ENCODE measurements around the gene EEF1AKMT2.

Gene EEF1AKMT2

GRCh38 chr10:124737221-124737620 is 54.5 kb downstream of the EEF1AKMT2 start:
- no peak for DNase-seq (ENCODE audit: low read depth)

GRCh38 chr10:124736491-124737136 is 55.1 kb downstream of the EEF1AKMT2 start:
- DNase-seq (ENCODE audit: low read depth), result no peak

DNA sequence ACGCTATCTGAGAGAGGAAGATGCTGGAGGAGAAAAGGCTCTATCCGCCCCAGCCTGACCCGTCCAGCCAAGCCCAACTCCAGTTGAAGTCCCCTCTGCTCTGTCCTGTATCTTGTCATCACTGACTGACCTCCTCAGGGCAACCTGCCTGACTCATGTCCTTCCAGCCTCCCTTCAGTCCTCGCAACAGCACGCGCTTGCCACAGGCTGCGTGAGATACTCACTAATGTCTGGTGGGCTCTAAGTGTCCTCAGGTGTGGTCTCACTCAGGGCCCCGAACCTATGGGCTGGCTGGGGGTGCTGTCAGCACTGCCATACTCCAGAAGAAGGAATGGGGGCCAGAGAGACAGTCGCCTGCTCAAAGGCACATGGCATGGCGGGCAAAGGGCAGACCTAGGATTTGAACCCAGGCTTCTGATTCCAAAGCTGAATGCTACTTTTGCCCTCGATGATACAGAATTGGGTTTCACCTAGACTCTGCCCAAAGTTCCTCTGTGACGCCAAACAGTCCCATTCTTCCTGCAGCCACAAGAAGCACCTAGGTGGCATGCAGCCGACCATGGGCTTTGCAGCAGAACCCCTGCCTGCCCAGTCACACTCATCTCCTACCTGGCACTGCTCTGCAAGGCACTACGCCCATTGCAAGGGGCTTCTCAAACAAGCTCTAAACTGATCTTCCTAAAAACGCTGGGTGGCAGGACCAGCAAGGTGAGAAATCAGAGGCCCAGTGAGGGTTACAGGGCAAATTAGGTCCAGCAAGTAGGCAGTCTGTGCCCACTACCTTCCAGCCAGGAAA is 56.0 kb downstream of the EEF1AKMT2 start:
- no peak for DNase-seq (ENCODE audit: low read depth)

DNA sequence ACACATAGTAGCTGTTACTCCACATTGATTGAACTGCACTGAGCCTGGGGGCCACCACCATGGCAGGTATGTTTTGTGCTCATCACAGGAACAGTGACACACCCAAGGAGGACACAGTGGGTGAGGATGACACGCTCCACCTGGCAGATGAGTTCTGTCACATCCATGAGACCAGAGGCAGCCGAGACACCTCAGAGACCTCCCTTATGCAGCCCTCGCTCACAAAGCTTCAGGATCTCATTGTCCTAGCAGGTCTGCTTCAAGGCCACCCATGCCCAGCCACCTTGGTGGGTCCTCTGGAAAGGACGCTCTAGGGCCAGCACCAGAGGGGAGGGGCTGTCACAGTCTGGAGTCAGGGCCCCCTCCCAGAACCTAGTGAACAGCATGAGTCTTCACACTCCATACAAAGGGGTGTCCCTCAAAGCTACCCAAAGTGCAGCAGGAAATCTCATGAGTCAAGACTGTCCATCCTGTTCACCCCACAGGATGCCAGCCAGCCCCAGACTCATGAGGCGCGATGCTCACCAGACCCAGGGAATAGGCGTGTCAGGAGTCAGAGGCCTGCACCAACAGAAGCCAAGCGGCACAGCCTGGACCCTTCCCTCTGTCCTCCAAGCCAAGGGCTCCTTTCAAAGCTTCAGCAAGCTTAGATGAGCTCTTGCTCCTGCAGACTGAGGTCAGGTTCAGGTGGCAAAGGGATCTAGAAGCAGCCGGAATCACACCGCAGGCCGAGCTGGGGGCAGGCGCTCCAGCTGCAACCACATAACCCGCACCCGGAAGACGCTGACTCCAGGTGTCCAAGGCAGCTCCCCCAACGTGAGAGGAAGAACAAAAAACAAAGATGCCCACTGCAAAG is 57.1 kb downstream of the EEF1AKMT2 start:
- DNase-seq (ENCODE audit: low read depth), result no peak

- DNase-seq (ENCODE audit: low read depth), result no peak
Observed at GRCh38 chr10:124733571-124734245, 58.0 kb downstream of the EEF1AKMT2 start.

DNA sequence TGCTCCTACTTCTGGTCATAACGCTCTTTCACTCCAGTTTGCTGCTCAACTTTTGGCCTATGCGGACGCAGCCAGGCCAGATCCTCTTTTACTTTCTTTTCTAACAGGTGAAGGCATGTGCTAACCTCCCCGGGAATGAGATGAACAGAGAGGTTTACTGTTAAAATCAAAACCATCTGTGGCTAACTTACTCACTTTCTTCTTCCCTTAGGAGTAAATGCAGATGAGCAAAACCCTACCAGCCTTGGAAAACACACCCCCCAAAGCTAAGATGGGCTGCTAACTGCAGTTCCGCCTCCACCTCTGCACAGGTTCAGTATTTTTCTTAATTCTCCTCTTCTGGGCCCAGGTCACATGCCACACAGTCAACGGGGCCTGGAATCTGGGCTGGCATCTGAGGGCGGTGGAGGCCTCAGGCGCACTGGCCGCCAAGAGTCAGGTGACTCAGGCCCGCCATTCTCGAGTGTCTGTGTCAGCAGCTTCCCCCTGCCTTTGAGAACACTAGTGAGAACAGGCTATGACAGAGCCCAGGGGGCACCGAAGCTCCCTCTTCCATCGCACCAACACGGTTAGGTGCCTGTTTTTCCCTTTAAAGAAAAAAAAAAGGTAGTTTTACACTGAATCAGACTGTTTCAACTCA is 58.6 kb downstream of the EEF1AKMT2 start:
- no peak for DNase-seq (ENCODE audit: low read depth)

GRCh38 chr10:124731551-124731950 is 60.1 kb downstream of the EEF1AKMT2 start:
- DNase-seq (ENCODE audit: low read depth), result no peak

DNA sequence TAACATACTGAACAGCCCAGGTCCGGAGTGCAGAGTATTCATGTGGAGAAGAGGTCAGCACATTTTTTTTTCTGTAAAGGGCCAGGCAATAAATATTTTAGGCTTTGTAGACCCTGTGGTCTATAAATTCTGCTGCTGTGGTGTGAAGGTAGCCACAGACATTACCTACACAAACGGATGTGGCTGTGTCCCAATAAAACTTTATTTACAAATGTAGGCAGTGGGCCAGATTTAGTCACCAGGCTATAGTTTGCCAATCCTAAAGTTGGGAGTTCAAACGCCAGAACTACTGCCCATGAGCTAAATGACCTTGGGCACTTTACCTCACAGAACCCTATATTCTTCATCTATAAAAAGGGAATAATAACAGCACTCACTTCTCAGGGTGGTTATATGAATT is 60.9 kb downstream of the EEF1AKMT2 start:
- DNase-seq (ENCODE audit: low read depth), result no peak

- DNase-seq (ENCODE audit: low read depth), result no peak
Observed at GRCh38 chr10:124728830-124729661, 62.6 kb downstream of the EEF1AKMT2 start.

DNA sequence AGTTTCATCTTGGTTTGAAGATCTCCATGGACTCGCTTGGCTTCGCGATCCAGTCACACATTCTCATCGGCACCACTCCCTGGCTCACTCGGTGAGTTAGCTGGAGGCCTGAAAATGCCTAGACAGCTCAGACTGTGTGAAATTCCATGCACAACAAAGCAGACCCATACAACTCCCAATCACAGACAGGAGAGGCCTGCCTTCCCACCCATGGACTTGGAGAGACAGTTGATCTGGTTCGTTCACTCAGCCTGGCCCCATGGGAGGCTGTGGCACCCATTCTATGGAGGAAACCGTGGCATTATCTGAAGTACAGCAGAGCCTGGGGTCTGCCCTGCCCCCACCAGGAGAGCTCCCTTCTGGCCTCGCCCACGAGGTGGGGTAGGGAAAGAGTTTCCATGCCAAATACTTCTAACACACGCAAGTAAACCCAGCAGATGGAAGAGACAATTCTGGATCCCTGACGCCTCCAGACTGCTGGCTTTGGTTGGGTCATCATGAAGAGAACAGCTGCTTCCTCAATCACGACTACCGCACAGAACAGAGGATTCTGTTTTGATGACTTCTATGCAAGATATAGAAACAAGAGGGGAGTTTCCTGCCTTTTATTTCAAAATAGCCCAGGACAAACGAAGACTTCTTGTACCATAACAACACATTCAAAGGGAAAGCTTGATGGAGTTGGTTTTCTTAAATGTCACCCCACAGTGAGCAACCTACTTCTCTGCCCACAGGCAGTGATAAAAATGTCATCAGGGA is 63.4 kb downstream of the EEF1AKMT2 start:
- DNase-seq (ENCODE audit: low read depth), result no peak

GRCh38 chr10:124727361-124727960 is 64.2 kb downstream of the EEF1AKMT2 start:
- no peak for DNase-seq (ENCODE audit: low read depth)

DNA sequence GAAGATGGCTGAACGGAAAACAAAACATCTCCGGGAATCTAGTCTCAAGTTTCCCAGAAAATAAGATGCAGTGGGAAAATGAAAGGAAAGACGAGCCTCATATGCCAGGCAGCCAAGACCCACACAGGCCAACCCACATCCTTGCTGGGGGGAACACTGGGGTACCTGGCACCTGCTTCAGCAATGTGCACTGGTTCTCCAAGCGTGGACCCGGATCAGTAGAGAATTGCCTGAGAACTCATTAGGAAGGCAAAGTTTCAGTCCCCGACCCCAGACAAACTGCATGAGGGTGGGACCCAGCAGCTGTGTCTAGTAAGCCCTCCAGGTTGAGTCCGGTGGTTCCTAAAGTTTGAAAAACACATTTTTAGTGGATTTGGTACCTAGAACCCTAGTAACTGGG is 65.9 kb downstream of the EEF1AKMT2 start:
- DNase-seq (ENCODE audit: low read depth), result no peak

- DNase-seq (ENCODE audit: low read depth), result no peak
Observed at GRCh38 chr10:124725171-124725631, 66.5 kb downstream of the EEF1AKMT2 start.

GRCh38 chr10:124724279-124725027 is 67.2 kb downstream of the EEF1AKMT2 start:
- no peak for DNase-seq (ENCODE audit: low read depth)

DNA sequence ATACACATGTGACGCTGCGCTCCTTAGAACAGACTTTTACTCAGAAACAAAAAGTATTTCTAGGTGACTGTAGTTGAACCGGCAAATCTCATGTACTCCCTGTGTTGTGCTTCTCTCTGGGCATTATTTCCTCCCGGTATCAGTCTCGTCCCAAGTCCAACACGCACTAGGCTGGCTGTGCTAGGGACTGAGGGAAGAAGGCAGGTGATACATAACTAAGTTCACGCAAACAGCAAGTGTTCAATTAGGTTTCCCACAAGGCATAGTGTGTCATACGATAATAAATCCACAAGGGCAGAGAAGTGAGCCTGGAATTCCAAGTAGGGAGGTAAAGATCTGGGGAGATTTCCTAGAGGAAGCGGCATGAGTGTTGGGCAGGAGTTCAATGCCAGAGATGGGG is 67.9 kb downstream of the EEF1AKMT2 start:
- no peak for DNase-seq (ENCODE audit: low read depth)

GRCh38 chr10:124722798-124723783 is 68.6 kb downstream of the EEF1AKMT2 start:
- no peak for DNase-seq (ENCODE audit: low read depth)

- DNase-seq (ENCODE audit: low read depth), result no peak
Observed at GRCh38 chr10:124721330-124722045, 70.2 kb downstream of the EEF1AKMT2 start.
